ENCODE results near the gene NDRG4. TPM values are rescaled to one million over a fixed set of nuclear protein-coding genes. Genes with fewer than 3 reads are reported as not detected.

NDRG4 gene
- total RNA-seq, 2 donors from 2014 or later = 6.0 to 33.9 TPM

GRCh38 chr16:58511933-58512815, 12.2 kb downstream of the NDRG4 start:
- TF ChIP-seq POLR2A (IDR thresholded peaks at IDR 0.05) (no peak), CTCF (IDR thresholded peaks at IDR 0.05) (peak; percentile 49 to 76 (median 70))
- WGBS, 2 donors = 43 to 50% methylated on average over 11 to 17 of the region's 17 CpGs
- ATAC-seq (no peak), DNase-seq (peak; percentile 83 to 91 (median 86))
- no peak overlapping the region for H3K4me3 ChIP-seq
- no peaks in the 10 kb centered on the region for H3K36me3 ChIP-seq (replicated peaks in 1 of 2; ENCODE audit: insufficient read depth in 1 of 2, low read depth in 2 of 2)
- intact Hi-C loops (cut with DNase I) = no loop called here
- H3K4me1 ChIP-seq = peaks cover 33% of the 10 kb centered on the region
- H3K27me3 ChIP-seq = no peaks in the 10 kb centered on the region
- no peaks in the 10 kb centered on the region for H3K9me3 ChIP-seq
- no peak overlapping the region for H3K27ac ChIP-seq

GRCh38 chr16:58513874-58514273, 13.9 kb downstream of the NDRG4 start:
- no peak for ATAC-seq
- H3K4me1 ChIP-seq = peaks cover 33% of the 10 kb centered on the region
- no peak overlapping the region for H3K27ac ChIP-seq
- intact Hi-C loops (cut with DNase I) = no loop called here
- no peak for DNase-seq
- no peak overlapping the region for H3K4me3 ChIP-seq
- peaks cover 0 to 10% of the 10 kb centered on the region in 2 donors for H3K36me3 ChIP-seq (replicated peaks in 1 of 2; ENCODE audit: insufficient read depth in 1 of 2, low read depth in 2 of 2)
- no peak for TF ChIP-seq POLR2A (IDR thresholded peaks at IDR 0.05)
- H3K9me3 ChIP-seq = no peaks in the 10 kb centered on the region
- no peaks in the 10 kb centered on the region for H3K27me3 ChIP-seq
- 51% methylated on average over 3 of the region's 3 CpGs for WGBS, 2 donors

- peaks cover 33% of the 10 kb centered on the region for H3K4me1 ChIP-seq
- TF ChIP-seq CTCF (IDR thresholded peaks at IDR 0.05) (peak in 5 of 7 experiments; percentile 18 to 52 (median 30)), POLR2A (IDR thresholded peaks at IDR 0.05) (peak; percentile 32 to 67 (median 63))
- 0% methylated on average over 7 to 74 of the region's 80 CpGs for WGBS, 2 donors
These were observed 15.4 kb downstream of the NDRG4 start, which contains the start of gene SETD6 for GRCh38 chr16:58515125-58515870. Gene SETD6 (plus strand): TSS chr16:58515517. CDS start chr16:58515538, 21 bp downstream.

GRCh38 chr16:58515871-58516767, 16.2 kb downstream of the NDRG4 start:
- Histone ChIP-seq H3K9me3 (no peaks in the 10 kb centered on the region), H3K4me3 (peak overlapping the region; percentile 52 to 78), H3K27ac (peak overlapping the region; percentile 69 to 95 (median 86)), H3K27me3 (no peaks in the 10 kb centered on the region), H3K36me3 (replicated peaks in 1 of 2; ENCODE audit: insufficient read depth in 1 of 2, low read depth in 2 of 2) (peaks cover 13 to 21% of the 10 kb centered on the region in 2 donors), H3K4me1 (peaks cover 33% of the 10 kb centered on the region)
- intact Hi-C loops (cut with DNase I) = no loop called here
- DNase-seq (peak; percentile 70 to 85 (median 74)), ATAC-seq (peak; percentile 79)
- 11 to 39% methylated on average over 15 to 59 of the region's 66 CpGs for WGBS, 2 donors
- TF ChIP-seq CTCF (IDR thresholded peaks at IDR 0.05) (no peak), POLR2A (IDR thresholded peaks at IDR 0.05) (no peak)

More at GRCh38 chr16:58515125-58515870, 15.4 kb downstream of the NDRG4 start, which contains the start of gene SETD6:
- ATAC-seq = peak; percentile 94
- Histone ChIP-seq H3K36me3 (replicated peaks in 1 of 2; ENCODE audit: insufficient read depth in 1 of 2, low read depth in 2 of 2) (peaks cover 7 to 16% of the 10 kb centered on the region in 2 donors), H3K9me3 (no peaks in the 10 kb centered on the region), H3K27ac (peak within 1 kb of the TSS; percentile 69 to 95 (median 86)), H3K27me3 (no peaks in the 10 kb centered on the region), H3K4me3 (peak within 1 kb of the TSS; percentile 52 to 78)
- peak; percentile 88 to 93 (median 90) for DNase-seq
- intact Hi-C loops (cut with DNase I) = no loop called here
